Left lung (tissue), 10 donors: ENCODE results near the gene CCDC85C. TPM values are rescaled to one million over a fixed set of nuclear protein-coding genes. Genes with fewer than 3 reads are reported as not detected.
A peak's percentile ranks its signal among the peaks of the same experiment; 100 is the strongest.

ENCODE experiments used
- ATAC-seq: fragments of 200-7000 bp; cut with Tn5 transposase; one replicate; pipeline ENCODE4 v1.9.1; 2020; ENCODE audit warnings: moderate library complexity
- DNase-seq, 4 donors: peaks; one replicate each; pipeline ENCODE4 v3.0.0-alpha.2; 2013 to 2020
- H3K27ac ChIP-seq, 2 donors: fragments of 200-600 bp; sonication (generic) in 1 of 2; one replicate each; pipeline versions ENCODE4 v1.5.0 to v1.8.0; 2020 to 2021
- H3K27me3 ChIP-seq, 2 donors: fragments of 200-600 bp; sonication (generic) in 1 of 2; one replicate each; pipeline versions ENCODE4 v1.5.0 to v1.8.0; 2020 to 2021
- H3K36me3 ChIP-seq, 2 donors: fragments of 200-600 bp; sonication (generic) in 1 of 2; one replicate each; pipeline versions ENCODE4 v1.5.0 to v1.8.0; 2020 to 2021
- H3K4me1 ChIP-seq, 2 donors: fragments of 200-600 bp; one replicate each; pipeline ENCODE4 v1.8.0; 2021
- H3K4me3 ChIP-seq, 2 donors: fragments of 200-600 bp; sonication (generic) in 1 of 2; one replicate each; pipeline versions ENCODE4 v1.5.0 to v1.8.0; 2020 to 2021; ENCODE audit warnings: mild to moderate bottlenecking in 1 of 2
- H3K9me3 ChIP-seq, 2 donors: fragments of 200-600 bp; sonication (generic) in 1 of 2; one replicate each; pipeline versions ENCODE4 v1.5.0 to v1.8.0; 2020 to 2021
- CTCF ChIP-seq, 2 donors: fragments of 200-600 bp; sonication (generic) in 1 of 2; IDR thresholded peaks; one replicate each; pipeline versions ENCODE4 v1.5.0 to v1.8.0; 2021; ENCODE audit warnings: antibody characterized with exemption in 2 of 2
- intact Hi-C, 2 donors: fragments of 100-400 bp; cut with DNase I; formaldehyde crosslinking; loops; one replicate each; pipeline versions ENCODE4 v1.11.2 to v1.14.2; 2022
- polyA plus RNA-seq, 6 donors: library from polyadenylated mRNA; unstranded; fragments of 120-200 nt; gene quantifications; one replicate each; pipeline ENCODE4 v1.2.1, GENCODE V29; 2013; ENCODE audit not compliant: insufficient read length in 6 of 6
- total RNA-seq, 2 donors: library from RNA; stranded (reverse); fragmentation: NEBNext Ultra II Directional; extraction: Animal tissue kit (Norgen Biotek cat#: 25700); gene quantifications; one replicate each; pipeline ENCODE4 v1.2.1, GENCODE V29; 2021
- donor health status: DM: no; HTN: yes; CAD: no.
- donor health status: DM: no; HTN: no; CAD: no.

Gene CCDC85C
- total and polyA plus RNA-seq, 8 donors, result 6.3 to 19.0 (median 13.2) TPM

- Histone ChIP-seq H3K27ac (no peak overlapping the region), H3K4me3 (no peak overlapping the region), H3K27me3 (peaks cover 0 to 47% of the 10 kb centered on the region in 2 donors), H3K9me3 (no peaks in the 10 kb centered on the region), H3K36me3 (no peaks in the 10 kb centered on the region), H3K4me1 (peaks cover 8 to 37% of the 10 kb centered on the region in 2 donors)
- DNase-seq (no peak), ATAC-seq (no peak)
- TF ChIP-seq CTCF (IDR thresholded peaks at IDR 0.05), result no peak
- intact Hi-C loops, result no loop called here
These were observed 2.4 kb upstream of the CCDC85C start for GRCh38 chr14:99606359-99606758.

DNA sequence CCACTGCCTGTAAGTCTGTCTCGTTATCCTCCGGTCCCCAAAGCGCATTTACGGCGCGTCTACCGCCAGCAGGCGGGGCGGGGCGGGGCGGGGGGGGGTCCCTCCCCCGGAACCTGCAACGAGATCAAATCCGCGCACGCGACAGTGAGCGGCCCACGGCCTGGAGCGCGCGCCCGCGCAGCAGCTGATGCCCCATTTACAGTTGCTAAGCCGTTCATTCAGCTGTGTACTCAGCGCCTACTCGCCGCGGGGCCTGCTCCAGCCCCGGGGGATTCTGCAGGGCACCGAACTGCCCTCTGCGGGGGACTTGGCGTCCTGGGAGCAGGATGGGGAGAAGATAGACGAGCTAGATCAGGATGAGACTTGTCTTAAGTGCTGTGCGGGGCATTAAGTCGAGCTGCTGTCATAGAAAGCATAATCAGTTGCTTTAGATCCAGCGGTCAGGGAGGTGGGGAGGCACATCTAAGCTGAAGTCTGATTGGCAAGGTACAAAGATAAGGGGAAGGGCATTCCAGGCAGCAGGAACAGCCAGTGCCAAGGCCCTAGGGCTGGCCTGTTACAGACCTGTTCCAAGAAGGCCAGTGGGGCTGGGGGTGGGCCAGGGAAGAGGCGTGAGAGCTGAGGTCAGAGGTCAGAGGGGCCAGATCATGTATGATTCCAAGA lies 1.4 kb upstream of the CCDC85C start:
- TF ChIP-seq CTCF (IDR thresholded peaks at IDR 0.05), result no peak
- DNase-seq (peak in 2 of 4 donors; percentile 61 to 68), ATAC-seq (peak; percentile 44)
- Histone ChIP-seq H3K36me3 (no peaks in the 10 kb centered on the region), H3K4me1 (peaks cover 14 to 46% of the 10 kb centered on the region in 2 donors), H3K4me3 (peak overlapping the region; percentile 82 to 88), H3K27me3 (peaks cover 0 to 47% of the 10 kb centered on the region in 2 donors), H3K27ac (peak overlapping the region; percentile 85 to 87), H3K9me3 (no peaks in the 10 kb centered on the region)
- intact Hi-C loops, result no loop called here

GRCh38 chr14:99604766-99605298 lies 825 bp upstream of the CCDC85C start:
- no peaks in the 10 kb centered on the region for H3K9me3 ChIP-seq
- TF ChIP-seq CTCF (IDR thresholded peaks at IDR 0.05), result no peak
- intact Hi-C loops, result no loop called here
- H3K27ac ChIP-seq, result peak overlapping the region; percentile 85 to 87
- H3K27me3 ChIP-seq, result peaks cover 0 to 47% of the 10 kb centered on the region in 2 donors
- peaks cover 14 to 52% of the 10 kb centered on the region in 2 donors for H3K4me1 ChIP-seq
- H3K4me3 ChIP-seq, result peak overlapping the region; percentile 82 to 88
- ATAC-seq (peak; percentile 35), DNase-seq (no peak)
- no peaks in the 10 kb centered on the region for H3K36me3 ChIP-seq

DNA sequence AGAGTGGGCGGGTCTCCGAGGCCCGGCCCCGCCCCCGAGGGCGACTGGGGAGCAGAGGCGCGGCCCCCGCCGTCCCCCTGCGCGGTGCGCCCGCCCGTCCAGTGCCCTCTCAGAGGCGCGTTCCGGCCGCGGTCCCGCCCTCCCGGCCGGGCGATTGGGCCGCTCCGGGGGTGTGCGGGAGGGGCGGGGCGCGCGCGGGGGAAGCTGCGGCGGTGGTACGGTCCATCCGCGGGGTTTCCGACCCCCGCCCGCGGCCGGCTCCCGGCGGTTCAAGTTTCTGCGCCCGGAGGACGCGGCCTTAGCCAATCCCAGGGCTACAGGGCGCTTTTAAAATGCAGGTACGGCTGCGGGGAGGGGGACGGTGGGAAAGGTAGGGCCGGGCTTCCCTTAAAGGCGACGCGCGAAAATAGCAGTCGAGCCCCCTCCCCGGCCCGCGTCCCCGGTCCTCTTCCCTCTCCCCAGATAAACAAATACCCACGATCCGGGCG lies 315 bp upstream of the CCDC85C start:
- H3K4me3 ChIP-seq, result peak overlapping the region; percentile 82 to 88
- TF ChIP-seq CTCF (IDR thresholded peaks at IDR 0.05), result no peak
- H3K4me1 ChIP-seq, result peaks cover 14 to 57% of the 10 kb centered on the region in 2 donors
- peaks cover 0 to 47% of the 10 kb centered on the region in 2 donors for H3K27me3 ChIP-seq
- no peaks in the 10 kb centered on the region for H3K9me3 ChIP-seq
- H3K36me3 ChIP-seq, result no peaks in the 10 kb centered on the region
- DNase-seq (peak; percentile 91 to 97 (median 92)), ATAC-seq (peak; percentile 92)
- peak overlapping the region; percentile 85 to 87 for H3K27ac ChIP-seq
- intact Hi-C loops, result no loop called here

GRCh38 chr14:99602788-99603415 lies 1.1 kb downstream of the CCDC85C start:
- peaks cover 14 to 67% of the 10 kb centered on the region in 2 donors for H3K4me1 ChIP-seq
- ATAC-seq, result no peak
- peak overlapping the region; percentile 18 to 43 for H3K4me3 ChIP-seq
- no peaks in the 10 kb centered on the region for H3K9me3 ChIP-seq
- H3K36me3 ChIP-seq, result no peaks in the 10 kb centered on the region
- peaks cover 0 to 47% of the 10 kb centered on the region in 2 donors for H3K27me3 ChIP-seq
- intact Hi-C loops, result no loop called here
- DNase-seq, result no peak
- peak overlapping the region in 1 of 2 donors; percentile 51 for H3K27ac ChIP-seq
- no peak for TF ChIP-seq CTCF (IDR thresholded peaks at IDR 0.05)
